Measurements from ENCODE around the gene CCL27.

GRCh38 chr9:34691936-34692315 is 29.5 kb upstream of the CCL27 start:
- TF ChIP-seq CTCF (IDR thresholded peaks at IDR 0.05) (no peak), POLR2AphosphoS5 (IDR thresholded peaks at IDR 0.05) (no peak), POLR2A (IDR thresholded peaks at IDR 0.05) (no peak)

Measured in upper lobe of left lung (tissue), 4 donors.